Ishikawa (cell line): ENCODE measurements around the gene SDF2L1.

Experiments
- CEBPB ChIP-seq: IDR thresholded peaks from 2 replicates; pipeline ENCODE4 v1.6.1; 2012
- REST ChIP-seq: IDR thresholded peaks from 2 replicates; pipeline ENCODE4 v1.6.1; 2012; ENCODE audit warnings: low read depth, mild to moderate bottlenecking
- TAF1 ChIP-seq: IDR thresholded peaks from 2 replicates; pipeline ENCODE4 v1.6.1; 2012; ENCODE audit warnings: low read depth, mild to moderate bottlenecking
- YY1 ChIP-seq: IDR thresholded peaks from 2 replicates; pipeline ENCODE4 v1.6.1; 2012; ENCODE audit warnings: low read depth
- ZBTB7A ChIP-seq: IDR thresholded peaks from 2 replicates; pipeline ENCODE4 v1.6.1; 2012; ENCODE audit warnings: low read depth

GRCh38 chr22:21594865-21595452, 47.1 kb upstream of the SDF2L1 start:
- no peak for TF ChIP-seq ZBTB7A
- no peak for TF ChIP-seq TAF1
- TF ChIP-seq YY1 = no peak
- TF ChIP-seq CEBPB = no peak
- no peak for TF ChIP-seq REST
